ENCODE results near the gene KCTD20. TPM values are rescaled to one million over a fixed set of nuclear protein-coding genes. Genes with fewer than 3 reads are reported as not detected.

Gene KCTD20
- total and polyA plus RNA-seq, 10 of the 15 experiments (the other 5 are each of a cell fraction or from before 2014, with no cell fraction given): 18.1 to 77.0 (median 50.5) TPM

DNA sequence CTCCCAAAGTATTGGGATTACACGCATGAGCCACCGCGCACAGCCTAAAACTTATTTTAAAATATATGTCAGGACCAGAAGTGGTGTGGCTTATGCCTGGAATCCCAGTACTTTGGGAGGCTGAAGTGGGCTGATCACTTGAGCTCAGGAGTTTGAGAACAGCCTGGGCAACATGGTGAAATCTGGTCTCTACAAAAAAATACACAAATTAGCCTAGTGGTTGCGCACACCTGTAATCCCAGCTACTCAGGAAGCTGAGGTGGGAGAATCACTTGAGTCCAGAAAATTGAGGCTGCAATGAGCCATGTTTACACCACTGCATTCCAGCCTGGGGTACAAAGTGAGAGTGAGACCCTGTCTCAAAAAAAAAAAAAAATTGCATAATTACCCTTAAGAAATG is 13.9 kb upstream of the KCTD20 start:
- ChIA-PET CTCF (interaction anchor here (1.3 to 1.4 kb wide), 2 partner anchors 151 to 169 kb away, joined by 5 read pairs; no protein-coding TSS in a partner anchor), RAD21 (ENCODE audit: unreplicated experiment) (interaction anchor here (1.1 kb wide), 1 partner anchor 115 kb away, joined by 3 read pairs; no protein-coding TSS in a partner anchor), SMC1A (ENCODE audit: uncharacterized antibody, unreplicated experiment) (interaction anchor here (0.6 to 1.1 kb wide), 2 partner anchors 11 to 16 kb away, joined by 3 read pairs; no protein-coding TSS in a partner anchor), POLR2A (interaction anchor here (0.6 to 4.5 kb wide), 3 partner anchors 13 to 27 kb away, joined by 3 to 19 read pairs (median 7); no protein-coding TSS in a partner anchor)
- no peak overlapping the region for H3K4me3 ChIP-seq
- H3K36me3 ChIP-seq (ENCODE audit: control insufficient read depth in 2 of 2, insufficient read depth in 2 of 2, low read length in 1 of 2): no peaks in the 10 kb centered on the region
- TF ChIP-seq RBBP5 (conservative IDR thresholded peaks at IDR 0.05): no peak
- TF ChIP-seq TARDBP (IDR thresholded peaks at IDR 0.05; ENCODE audit: borderline replicate concordance): no peak
- WGBS (ENCODE audit: insufficient coverage, insufficient replicate concordance, low lambda C conversion rate, missing lambda C conversion rate): 100% methylated on average over 4 of the region's 4 CpGs
- in situ Hi-C loops (cut with MboI) (no loop called here), intact Hi-C loops (cut with micrococcal nuclease; ENCODE audit: unreplicated experiment) (no loop called here)
- H3K79me2 ChIP-seq (ENCODE audit: control insufficient read depth, insufficient read depth, low read length): no peaks in the 10 kb centered on the region
- BruUV-seq (replicated peaks): no TSS peak
- H3K4me2 ChIP-seq (ENCODE audit: control insufficient read depth, insufficient read depth): no peak overlapping the region
- H3K4me1 ChIP-seq (ENCODE audit: control insufficient read depth, insufficient read depth, low read length): peaks cover 16% of the 10 kb centered on the region
- FAIRE-seq (no peak), DNase-seq (ENCODE audit: low read depth, low spot score) (no peak), ATAC-seq (no peak)
- no peak overlapping the region for H2AFZ ChIP-seq (ENCODE audit: control insufficient read depth, low read depth, low read length)
- H3K27ac ChIP-seq (ENCODE audit: control insufficient read depth, insufficient read depth): no peak overlapping the region
- H3K9me3 ChIP-seq (replicated peaks; ENCODE audit: control insufficient read depth, insufficient read depth, low read length): no peaks in the 10 kb centered on the region
- H3K27me3 ChIP-seq (replicated peaks in 1 of 2; ENCODE audit: control insufficient read depth in 2 of 2, insufficient read depth in 2 of 2, low read length in 1 of 2): no peaks in the 10 kb centered on the region
- H4K20me1 ChIP-seq (ENCODE audit: control insufficient read depth, insufficient read depth): no peaks in the 10 kb centered on the region
- H3K9ac ChIP-seq (ENCODE audit: control insufficient read depth, insufficient read depth, low read length): no peak overlapping the region

- SMC1A ChIA-PET (ENCODE audit: uncharacterized antibody, unreplicated experiment): interaction anchor here (1.3 kb wide), 1 partner anchor 185 kb away, joined by 5 read pairs; no protein-coding TSS in a partner anchor
- Histone ChIP-seq H3K9ac (ENCODE audit: control insufficient read depth, insufficient read depth, low read length) (no peak overlapping the region), H3K4me3 (no peak overlapping the region), H3K27me3 (replicated peaks in 1 of 2; ENCODE audit: control insufficient read depth in 2 of 2, insufficient read depth in 2 of 2, low read length in 1 of 2) (no peaks in the 10 kb centered on the region), H4K20me1 (ENCODE audit: control insufficient read depth, insufficient read depth) (no peaks in the 10 kb centered on the region), H3K4me1 (ENCODE audit: control insufficient read depth, insufficient read depth, low read length) (peaks cover 15% of the 10 kb centered on the region), H3K4me2 (ENCODE audit: control insufficient read depth, insufficient read depth) (no peak overlapping the region), H3K9me3 (replicated peaks; ENCODE audit: control insufficient read depth, insufficient read depth, low read length) (no peaks in the 10 kb centered on the region), H2AFZ (ENCODE audit: control insufficient read depth, low read depth, low read length) (no peak overlapping the region), H3K27ac (ENCODE audit: control insufficient read depth, insufficient read depth) (no peak overlapping the region), H3K79me2 (ENCODE audit: control insufficient read depth, insufficient read depth, low read length) (no peaks in the 10 kb centered on the region), H3K36me3 (ENCODE audit: control insufficient read depth in 2 of 2, insufficient read depth in 2 of 2, low read length in 1 of 2) (no peaks in the 10 kb centered on the region)
- CTCF ChIA-PET: interaction anchor here (0.6 to 1.6 kb wide), 6 partner anchors 13 to 185 kb away, joined by 3 to 6 read pairs (median 3); no protein-coding TSS in a partner anchor
- ATAC-seq (no peak), FAIRE-seq (no peak), DNase-seq (ENCODE audit: low read depth, low spot score) (no peak)
- no TSS peak for BruUV-seq (replicated peaks)
- RAD21 ChIA-PET (ENCODE audit: unreplicated experiment): interaction anchor here (0.8 to 2.6 kb wide), 3 partner anchors 11 to 150 kb away, joined by 3 to 8 read pairs (median 5); no protein-coding TSS in a partner anchor
- POLR2A ChIA-PET: interaction anchor here (1.0 to 4.5 kb wide), 3 partner anchors 11 to 149 kb away, joined by 3 to 19 read pairs (median 4); no protein-coding TSS in a partner anchor
- intact Hi-C loops (cut with micrococcal nuclease; ENCODE audit: unreplicated experiment): no loop called here
- in situ Hi-C loops (cut with MboI): no loop called here
- WGBS (ENCODE audit: insufficient coverage, insufficient replicate concordance, low lambda C conversion rate, missing lambda C conversion rate): 100% methylated on average over 2 of the region's 2 CpGs
- TF ChIP-seq TCF3 (IDR thresholded peaks at IDR 0.05; ENCODE audit: borderline replicate concordance, insufficient read depth, low read depth, low read length) (no peak), TCF7 (IDR thresholded peaks at IDR 0.05; ENCODE audit: borderline replicate concordance) (no peak), SUZ12 (IDR thresholded peaks at IDR 0.05; ENCODE audit: unreplicated experiment) (no peak), TCF12 (IDR thresholded peaks at IDR 0.05; ENCODE audit: low read depth, low read length) (no peak), MXI1 (IDR thresholded peaks at IDR 0.05; ENCODE audit: low read depth, low read length) (no peak)
- TF ChIP-seq, protein P1, sequence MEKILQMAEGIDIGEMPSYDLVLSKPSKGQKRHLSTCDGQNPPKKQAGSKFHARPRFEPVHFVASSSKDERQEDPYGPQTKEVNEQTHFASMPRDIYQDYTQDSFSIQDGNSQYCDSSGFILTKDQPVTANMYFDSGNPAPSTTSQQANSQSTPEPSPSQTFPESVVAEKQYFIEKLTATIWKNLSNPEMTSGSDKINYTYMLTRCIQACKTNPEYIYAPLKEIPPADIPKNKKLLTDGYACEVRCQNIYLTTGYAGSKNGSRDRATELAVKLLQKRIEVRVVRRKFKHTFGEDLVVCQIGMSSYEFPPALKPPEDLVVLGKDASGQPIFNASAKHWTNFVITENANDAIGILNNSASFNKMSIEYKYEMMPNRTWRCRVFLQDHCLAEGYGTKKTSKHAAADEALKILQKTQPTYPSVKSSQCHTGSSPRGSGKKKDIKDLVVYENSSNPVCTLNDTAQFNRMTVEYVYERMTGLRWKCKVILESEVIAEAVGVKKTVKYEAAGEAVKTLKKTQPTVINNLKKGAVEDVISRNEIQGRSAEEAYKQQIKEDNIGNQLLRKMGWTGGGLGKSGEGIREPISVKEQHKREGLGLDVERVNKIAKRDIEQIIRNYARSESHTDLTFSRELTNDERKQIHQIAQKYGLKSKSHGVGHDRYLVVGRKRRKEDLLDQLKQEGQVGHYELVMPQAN (conservative IDR thresholded peaks at IDR 0.05): no peak
- TF ChIP-seq, protein P2, sequence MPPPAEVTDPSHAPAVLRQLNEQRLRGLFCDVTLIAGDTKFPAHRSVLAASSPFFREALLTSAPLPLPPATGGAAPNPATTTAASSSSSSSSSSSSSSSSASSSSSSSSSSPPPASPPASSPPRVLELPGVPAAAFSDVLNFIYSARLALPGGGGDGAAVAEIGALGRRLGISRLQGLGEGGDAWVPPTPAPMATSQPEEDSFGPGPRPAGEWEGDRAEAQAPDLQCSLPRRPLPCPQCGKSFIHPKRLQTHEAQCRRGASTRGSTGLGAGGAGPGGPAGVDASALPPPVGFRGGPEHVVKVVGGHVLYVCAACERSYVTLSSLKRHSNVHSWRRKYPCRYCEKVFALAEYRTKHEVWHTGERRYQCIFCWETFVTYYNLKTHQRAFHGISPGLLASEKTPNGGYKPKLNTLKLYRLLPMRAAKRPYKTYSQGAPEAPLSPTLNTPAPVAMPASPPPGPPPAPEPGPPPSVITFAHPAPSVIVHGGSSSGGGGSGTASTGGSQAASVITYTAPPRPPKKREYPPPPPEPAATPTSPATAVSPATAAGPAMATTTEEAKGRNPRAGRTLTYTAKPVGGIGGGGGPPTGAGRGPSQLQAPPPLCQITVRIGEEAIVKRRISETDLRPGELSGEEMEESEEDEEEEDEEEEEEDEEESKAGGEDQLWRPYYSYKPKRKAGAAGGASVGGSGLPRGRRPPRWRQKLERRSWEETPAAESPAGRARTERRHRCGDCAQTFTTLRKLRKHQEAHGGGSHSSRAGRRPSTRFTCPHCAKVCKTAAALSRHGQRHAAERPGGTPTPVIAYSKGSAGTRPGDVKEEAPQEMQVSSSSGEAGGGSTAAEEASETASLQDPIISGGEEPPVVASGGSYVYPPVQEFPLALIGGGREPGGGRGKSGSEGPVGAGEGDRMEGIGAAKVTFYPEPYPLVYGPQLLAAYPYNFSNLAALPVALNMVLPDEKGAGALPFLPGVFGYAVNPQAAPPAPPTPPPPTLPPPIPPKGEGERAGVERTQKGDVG (CRISPR knock-in tag; IDR thresholded peaks at IDR 0.05): no peak
- TF ChIP-seq, protein P3, sequence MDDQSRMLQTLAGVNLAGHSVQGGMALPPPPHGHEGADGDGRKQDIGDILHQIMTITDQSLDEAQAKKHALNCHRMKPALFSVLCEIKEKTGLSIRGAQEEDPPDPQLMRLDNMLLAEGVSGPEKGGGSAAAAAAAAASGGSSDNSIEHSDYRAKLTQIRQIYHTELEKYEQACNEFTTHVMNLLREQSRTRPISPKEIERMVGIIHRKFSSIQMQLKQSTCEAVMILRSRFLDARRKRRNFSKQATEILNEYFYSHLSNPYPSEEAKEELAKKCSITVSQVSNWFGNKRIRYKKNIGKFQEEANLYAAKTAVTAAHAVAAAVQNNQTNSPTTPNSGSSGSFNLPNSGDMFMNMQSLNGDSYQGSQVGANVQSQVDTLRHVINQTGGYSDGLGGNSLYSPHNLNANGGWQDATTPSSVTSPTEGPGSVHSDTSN (IDR thresholded peaks at IDR 0.05; ENCODE audit: insufficient replicate concordance, low read depth, low read length): no peak
These were observed 12.4 kb upstream of the KCTD20 start for GRCh38 chr6:36430351-36430750.
